Keratinocyte (primary cell): ENCODE measurements around the gene STOM.

Experiments
- EZH2 ChIP-seq: IDR thresholded peaks from one replicate; pipeline ENCODE4 v1.6.1; 2012; ENCODE audit warnings: inconsistent platforms, mild to moderate bottlenecking, low read length, moderate library complexity
- TF ChIP-seq, protein P1 (sequence below), 3 experiments: IDR thresholded peaks in 1 of 3; conservative IDR thresholded peaks in 1 of 3; optimal IDR thresholded peaks in 1 of 3; 2 replicates in 2 of 3; 3 replicates in 1 of 3; pipeline versions ENCODE3 to v1.5.1; 2011; ENCODE audit warnings: low read length in 3 of 3, mild to moderate bottlenecking in 3 of 3, moderate library complexity in 2 of 3, control low read depth in 1 of 3, inconsistent platforms in 1 of 3; ENCODE audit not compliant: insufficient read depth in 2 of 3; ENCODE audit errors: extremely low read depth in 1 of 3

DNA sequence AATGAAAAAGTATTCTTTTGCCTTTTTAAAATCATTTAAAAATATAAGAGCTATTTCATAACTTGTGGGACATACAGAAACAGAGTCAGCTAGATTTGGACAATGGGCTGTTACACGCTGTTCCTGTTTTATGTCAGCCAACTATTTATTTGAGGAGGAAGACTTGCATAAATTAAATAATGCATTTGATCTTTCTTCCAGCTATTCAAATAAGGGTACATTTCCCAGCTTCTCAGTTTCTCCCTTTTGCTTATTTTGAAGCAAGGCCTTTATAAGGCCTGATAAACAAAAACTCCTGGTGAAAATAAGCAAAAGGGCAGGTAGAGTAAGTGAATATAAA is 6.5 kb downstream of the STOM start:
- TF ChIP-seq, protein P1, sequence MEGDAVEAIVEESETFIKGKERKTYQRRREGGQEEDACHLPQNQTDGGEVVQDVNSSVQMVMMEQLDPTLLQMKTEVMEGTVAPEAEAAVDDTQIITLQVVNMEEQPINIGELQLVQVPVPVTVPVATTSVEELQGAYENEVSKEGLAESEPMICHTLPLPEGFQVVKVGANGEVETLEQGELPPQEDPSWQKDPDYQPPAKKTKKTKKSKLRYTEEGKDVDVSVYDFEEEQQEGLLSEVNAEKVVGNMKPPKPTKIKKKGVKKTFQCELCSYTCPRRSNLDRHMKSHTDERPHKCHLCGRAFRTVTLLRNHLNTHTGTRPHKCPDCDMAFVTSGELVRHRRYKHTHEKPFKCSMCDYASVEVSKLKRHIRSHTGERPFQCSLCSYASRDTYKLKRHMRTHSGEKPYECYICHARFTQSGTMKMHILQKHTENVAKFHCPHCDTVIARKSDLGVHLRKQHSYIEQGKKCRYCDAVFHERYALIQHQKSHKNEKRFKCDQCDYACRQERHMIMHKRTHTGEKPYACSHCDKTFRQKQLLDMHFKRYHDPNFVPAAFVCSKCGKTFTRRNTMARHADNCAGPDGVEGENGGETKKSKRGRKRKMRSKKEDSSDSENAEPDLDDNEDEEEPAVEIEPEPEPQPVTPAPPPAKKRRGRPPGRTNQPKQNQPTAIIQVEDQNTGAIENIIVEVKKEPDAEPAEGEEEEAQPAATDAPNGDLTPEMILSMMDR (optimal IDR thresholded peaks at IDR 0.05 in 1 of 3, IDR thresholded peaks at IDR 0.05 in 1 of 3, conservative IDR thresholded peaks at IDR 0.05 in 1 of 3; ENCODE audit: extremely low read depth in 1 of 3, insufficient read depth in 2 of 3, low read length in 3 of 3) = no peak
- TF ChIP-seq EZH2 = no peak
